CD4-positive, alpha-beta T cell treated with Interferon gamma for 1 hour (primary cell): ENCODE results near the gene EYS.

Experiments
- DNase-seq: peaks from one replicate; pipeline ENCODE4 v3.0.0-alpha.2; 2020

EYS gene

DNA sequence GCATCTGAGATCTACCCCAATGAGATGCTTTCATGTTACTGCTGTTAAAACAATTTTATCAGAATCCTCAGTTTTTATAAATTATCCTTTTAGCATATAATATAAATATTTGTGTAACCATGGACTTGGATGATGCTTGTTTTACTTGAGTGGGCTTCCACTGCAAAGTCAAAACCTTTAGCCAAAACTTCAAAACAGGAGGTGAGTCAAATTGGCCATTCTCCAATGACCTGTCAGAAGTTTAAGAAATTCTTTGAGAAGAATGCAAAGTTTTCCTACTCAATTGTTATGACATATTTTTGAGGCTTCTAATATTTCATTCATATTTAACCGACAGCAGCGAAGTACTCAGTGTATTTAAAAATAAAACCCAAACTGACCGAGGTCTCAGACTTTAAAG, 507.9 kb downstream of the EYS start:
- DNase-seq = no peak

DNA sequence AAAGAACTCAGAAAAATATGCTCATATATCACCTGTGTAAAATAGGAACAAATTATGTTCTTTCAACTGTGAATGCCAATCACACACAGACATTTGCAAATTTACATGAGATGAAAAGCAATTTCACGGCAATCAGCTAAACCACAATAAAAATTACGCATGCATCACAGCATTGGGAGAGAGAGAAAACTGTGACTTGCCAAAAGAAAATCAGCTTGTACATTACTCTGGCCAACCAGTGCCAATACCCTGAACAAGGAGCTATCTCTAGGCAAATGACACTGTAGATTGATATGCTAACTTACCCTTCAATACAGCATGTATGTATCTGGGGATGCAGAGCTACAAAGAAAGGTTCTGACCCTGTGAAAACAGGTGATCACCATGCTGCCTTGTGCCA, 515.6 kb downstream of the EYS start:
- DNase-seq = no peak

DNA sequence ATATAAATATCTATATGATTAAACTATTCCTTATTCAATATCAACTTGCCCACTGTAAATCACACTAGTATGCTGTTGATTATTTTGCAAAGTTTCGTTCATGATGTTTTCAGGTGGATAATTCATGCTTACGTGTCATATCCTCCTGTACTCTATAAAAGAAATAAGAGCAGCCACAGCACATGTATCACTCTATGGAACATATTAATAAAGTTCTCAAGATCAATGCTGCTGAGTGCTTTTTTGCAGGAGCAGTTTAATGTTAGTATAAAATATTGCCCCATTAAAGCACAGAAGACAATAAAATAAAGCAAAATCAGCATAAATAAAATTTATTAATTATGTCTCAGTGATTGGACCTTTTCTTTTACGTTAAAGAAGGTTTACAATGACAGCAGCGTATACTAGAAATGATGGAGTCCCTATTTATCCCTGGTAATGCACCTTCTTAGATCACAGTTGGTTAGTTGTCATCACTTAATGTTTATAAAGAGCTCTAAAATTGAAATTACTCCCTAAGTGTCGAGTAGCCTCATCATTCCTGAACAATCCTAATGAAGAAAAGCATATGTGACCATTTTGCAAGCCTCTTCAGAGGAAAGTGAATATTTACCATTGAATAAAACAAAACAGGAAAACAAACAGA, 517.7 kb downstream of the EYS start:
- DNase-seq = no peak

DNA sequence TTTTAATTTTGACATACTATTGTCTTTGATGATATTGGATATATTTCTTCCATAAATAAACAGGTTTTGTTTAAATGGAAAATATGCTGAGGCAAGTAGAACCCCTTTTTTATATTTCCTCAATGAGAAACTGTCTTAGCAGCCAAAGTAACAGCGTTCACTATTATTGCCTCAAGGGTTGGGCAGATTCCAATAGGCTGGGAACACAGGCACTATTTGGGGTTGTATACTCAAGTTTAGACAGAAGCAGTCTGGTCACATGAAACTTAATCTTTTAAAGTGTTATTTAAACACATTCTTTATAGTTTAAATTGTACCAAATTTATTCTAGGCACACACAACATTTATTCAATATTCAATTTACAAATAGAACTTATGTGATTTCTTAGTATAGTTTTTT, 520.2 kb downstream of the EYS start:
- DNase-seq = no peak

DNA sequence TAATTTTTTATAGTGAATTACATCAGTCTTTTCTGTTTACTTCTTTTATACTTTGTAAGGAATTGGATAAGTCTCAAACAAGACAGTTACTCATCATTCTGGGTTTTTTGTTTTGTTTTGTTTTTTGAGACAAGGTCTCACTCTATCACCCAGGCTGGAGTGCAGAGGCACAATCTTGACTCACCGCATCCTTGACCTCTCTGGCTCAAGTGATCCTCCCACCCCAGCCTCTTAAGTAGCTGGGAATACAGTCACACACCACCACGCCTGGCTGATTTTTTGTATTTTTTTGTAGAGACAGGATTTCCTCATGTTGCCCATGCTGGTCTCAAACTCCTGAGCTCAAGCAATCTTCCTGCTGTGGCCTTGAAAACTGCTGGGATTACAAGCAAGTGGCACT, 524.3 kb downstream of the EYS start:
- no peak for DNase-seq

DNA sequence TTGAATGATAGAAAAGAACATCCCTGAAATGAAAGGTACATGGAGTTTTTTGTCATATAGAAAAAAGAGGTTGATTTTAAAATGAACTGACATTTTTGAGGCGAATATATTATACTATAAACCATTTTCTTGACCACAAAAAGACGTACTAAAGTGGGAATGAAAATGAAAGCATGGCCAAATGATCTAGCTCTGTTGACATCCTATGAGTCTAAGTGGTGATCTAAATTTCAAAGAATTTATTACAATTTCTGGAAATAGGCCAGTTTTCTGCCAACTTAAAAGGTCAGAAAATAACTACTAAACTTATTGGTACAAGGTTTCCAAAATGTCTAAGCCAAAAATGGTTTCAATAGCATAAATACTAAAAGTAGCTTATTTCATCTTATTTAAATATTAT, 536.8 kb downstream of the EYS start:
- no peak for DNase-seq

DNA sequence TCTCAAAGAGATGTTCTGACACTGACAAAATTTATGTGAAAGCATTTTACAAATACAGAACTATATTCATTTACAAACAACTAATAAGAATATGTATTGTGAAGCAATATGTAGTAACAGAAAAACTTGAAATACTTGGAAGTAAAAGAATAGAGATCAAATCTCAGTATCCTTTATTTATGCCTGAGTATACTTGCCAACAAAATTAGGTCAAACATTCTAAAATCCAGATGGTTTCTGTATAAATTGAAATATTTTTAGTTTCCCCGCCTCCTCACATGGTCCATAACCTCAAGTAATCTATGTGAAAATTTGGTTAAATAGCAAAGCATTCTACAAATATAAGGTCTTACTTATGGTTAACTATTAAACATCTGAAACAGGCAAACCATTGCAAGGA, 545.4 kb downstream of the EYS start:
- no peak for DNase-seq

DNA sequence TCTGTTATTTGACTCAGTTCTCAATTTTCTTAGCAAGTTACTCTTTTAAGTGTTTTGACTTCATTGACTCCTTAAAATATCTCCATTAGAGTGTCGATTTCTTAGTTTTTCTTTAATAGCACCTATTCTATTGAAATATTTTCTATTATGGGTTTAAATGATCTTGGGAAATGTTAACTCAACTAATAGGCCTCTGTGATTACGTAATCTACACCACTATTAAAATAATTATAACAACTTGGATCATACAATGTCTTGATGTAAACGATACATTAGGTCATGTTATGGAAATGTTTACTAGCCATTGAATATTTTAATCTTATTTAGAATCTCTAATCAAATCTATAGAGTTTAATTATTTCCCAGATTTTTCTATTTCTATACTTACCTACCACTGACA, 550.0 kb downstream of the EYS start:
- no peak for DNase-seq

DNA sequence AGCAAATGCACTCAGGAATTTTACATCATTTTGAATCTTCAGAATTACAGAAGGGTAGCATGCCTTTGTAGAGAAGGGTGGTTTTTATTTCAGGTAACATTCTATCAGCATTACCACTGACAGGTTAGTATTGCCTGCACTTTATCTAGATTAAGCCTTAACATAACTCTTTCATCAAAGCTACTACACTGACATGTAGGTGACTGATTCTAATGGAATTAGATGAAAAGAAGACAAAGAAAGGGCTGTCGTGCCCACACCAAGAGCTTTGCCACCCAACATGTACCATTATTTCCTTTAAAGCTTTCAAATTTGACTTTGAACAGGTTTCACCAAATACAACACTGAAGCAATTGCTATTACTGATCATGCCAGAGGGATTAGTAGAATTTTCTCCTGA, 551.9 kb downstream of the EYS start:
- no peak for DNase-seq

DNA sequence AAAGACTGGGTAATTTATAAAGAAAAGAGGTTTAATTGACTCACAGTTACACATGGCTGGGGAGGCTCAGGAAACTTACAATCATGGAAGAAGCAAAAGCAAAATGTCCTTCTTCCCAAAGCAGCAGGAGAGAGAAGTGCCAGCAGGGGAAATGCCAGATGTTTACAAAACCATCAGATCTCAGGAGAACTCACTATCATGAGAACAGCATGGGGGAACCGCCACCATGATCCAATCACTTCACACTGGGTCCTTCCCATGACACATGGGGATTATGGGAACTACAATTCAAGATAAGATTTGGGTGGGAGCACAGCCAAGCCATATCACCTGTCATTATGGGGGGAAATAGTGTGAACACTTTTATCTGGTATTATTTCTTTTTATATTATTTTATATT, 557.2 kb downstream of the EYS start:
- DNase-seq = no peak

DNA sequence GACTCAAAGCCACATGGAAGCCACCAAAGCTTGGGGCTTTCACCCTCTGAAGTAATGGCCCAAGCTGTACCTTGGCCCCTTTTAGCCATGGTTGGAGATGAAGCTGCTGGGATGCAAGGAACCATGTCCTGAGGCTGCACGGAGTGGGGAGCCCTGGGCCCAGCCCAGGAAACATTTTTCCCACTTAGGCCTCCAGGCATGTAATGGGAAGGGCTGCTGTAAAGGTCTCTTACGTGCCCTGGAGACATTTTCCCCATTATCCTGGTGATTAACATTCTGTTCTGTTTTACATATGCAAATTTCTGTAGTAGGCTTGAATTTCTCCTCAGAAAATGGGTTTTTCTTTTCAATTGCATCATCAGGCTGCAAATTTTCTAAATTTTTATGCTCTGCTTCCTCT, 558.2 kb downstream of the EYS start:
- DNase-seq = no peak

DNA sequence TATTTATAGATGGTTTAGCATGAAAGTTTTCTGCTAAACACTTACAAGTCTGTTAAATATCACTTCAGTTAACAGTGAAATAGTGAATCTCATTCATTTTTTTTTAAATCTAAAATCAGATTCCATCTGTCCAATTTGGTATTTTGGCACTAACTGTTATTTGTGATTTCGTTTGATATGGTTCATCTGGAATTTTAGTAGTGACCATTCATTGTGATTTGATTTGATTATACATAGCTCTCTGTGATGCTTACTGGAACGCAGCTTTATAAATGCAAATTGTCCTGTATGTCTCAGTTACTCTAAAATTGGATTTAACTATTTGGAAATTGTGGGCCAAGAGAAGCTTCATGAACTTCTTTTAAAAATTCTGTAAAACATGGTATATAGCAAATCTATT, 571.5 kb downstream of the EYS start:
- no peak for DNase-seq

DNA sequence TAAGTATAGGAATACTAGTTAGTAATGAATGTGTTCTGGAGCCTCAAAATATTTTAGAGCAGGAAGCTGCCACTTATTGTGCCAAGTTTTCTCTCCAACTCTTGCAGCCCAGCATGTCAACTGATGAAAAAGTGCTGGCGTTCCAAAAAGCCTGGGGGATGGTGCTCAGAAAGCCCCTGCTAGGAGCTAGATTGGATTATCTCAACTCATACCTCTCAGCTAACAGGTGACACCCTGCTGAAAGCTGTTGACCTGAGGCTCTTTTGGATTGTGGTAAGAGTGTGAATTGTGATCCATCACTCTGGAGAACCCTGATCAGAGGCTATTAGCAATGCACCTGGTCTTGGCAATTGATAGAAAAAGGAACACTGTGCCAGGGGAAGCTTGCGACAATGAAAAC, 580.4 kb downstream of the EYS start:
- no peak for DNase-seq

DNA sequence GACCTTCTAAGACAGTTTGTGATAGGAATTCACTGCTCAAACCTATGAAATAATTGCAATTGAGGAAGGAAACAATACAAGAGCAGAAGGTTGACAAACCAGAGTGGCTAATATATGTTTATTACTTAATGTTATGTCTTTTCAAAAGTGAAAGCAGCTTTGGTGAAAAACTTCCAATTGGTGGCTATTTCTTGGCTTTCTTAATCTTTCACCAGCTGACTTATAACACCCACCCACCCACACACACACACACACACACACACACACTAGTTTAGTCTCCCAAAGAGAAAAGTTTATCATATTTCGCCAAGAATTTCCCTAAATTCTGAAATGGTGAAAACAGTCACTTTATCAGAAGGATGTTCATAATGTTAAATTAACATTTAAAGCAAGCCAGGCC, 583.5 kb downstream of the EYS start:
- no peak for DNase-seq

DNA sequence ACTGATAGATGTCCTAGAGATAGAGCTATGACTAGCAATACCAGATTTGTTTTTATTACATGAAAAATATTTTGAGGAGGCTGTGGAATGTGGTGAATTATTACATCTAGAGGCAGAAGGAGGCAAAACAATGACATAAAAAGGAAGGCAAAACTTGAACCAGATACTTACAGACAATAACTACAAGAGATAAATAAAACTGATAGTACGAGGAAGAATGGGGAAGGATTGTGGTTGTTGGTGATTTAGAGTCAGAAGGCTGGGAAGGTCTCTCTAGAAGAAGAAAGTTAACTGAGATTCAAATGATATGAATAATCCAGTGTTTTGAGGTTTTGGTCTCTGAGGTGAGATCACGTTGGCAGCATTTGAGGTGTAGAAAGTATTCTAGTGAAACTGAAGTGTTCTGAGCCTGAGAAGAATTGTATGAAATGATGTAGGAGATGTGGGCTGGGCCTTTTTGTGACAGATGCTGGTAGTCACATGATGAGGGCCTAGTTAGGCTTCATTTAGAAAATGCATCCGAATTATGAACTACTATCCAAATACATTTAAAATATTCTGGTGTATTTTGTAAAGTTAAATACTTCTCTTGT, 589.1 kb downstream of the EYS start:
- no peak for DNase-seq

DNA sequence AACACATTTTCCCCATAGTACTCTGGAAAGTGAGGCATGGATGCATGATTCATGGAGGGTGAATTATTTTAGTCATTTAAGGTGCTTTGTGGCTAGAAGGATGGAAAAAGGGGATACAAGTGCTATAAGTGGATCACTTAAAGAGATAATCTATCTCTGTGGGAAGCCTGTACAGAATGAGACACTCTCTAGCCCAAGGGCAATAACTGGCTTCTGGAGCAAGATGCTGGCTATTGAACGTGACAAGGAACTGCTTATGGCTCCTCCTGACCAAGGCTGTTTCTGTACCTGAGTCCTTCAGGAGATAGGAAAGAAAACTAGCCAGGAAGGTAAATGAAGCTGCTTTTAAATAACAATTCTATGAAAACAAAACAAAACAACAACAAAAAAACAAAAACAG, 590.7 kb downstream of the EYS start:
- no peak for DNase-seq

DNA sequence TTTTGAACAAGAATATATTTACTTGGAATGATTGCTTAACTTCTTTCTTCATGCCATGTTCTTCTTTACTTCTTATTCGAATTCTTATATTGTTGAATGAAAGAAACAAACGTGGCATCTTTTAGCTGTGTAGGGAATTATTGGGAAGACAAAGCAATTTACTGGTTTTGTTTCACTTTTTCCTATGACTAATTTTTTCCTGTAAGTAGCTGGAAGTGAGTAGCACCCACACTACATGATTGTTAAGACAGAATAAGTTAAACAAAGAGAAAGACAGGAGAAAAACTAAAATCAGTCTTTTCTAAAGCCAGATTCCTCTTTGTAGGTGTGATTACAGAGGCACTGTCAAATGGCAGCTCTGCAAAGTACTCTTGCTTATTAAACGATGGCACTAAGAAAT, 593.4 kb downstream of the EYS start:
- DNase-seq = no peak

DNA sequence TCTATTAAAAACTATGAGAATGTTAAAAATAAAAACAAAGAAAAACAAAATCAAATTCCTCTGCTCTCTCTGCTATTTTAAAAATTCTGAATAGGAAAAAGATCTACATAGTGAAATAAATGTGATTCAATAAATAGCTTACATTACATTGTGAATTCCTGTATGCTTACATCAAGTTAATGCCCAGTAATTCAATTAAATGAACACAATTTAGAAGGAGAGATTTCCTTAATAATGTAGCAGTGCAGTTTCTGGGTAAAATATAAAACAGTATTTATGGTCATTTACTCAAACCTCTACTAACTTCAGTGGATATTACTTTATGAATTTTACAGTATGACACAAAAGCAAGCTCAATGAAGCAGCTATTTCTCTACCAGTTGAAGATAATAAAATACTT, 594.6 kb downstream of the EYS start:
- DNase-seq = no peak

DNA sequence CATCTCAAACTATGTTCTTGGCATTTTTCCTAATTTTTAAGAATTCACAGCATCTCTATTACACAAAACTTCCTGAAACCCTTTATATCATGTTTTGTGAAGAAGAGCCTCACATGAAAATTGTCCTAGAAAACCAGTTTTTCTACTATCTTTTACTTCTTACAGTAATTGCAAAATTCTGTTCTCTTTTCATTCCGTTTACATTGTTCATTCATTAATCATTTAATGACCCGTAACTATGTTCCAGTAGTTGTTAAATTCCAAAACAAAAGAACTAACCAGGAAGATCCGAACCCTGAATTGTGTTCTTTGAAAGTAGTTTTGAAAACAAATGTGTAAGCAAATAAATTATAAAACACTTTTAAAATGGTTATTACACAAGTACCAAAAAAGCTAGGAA, 597.0 kb downstream of the EYS start:
- DNase-seq = no peak

DNA sequence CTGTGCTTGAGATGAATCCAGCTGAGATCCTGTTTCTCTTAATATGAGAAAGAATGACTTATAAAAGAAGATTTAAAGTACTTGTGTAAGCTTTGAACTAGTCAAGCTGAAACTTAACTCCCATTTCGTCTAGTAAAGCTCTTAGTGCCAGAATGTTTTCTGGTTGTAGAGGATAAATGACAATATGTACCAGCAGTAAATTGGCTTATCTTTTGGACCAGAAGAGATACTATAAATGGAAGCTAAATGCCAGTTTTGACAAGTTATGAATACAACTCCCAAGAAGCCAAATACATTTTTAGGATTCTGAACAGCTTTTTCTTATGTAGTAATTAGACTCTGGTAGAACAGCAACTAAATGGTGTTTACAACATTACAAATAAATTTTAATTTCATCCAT, 608.7 kb downstream of the EYS start:
- DNase-seq = no peak

DNA sequence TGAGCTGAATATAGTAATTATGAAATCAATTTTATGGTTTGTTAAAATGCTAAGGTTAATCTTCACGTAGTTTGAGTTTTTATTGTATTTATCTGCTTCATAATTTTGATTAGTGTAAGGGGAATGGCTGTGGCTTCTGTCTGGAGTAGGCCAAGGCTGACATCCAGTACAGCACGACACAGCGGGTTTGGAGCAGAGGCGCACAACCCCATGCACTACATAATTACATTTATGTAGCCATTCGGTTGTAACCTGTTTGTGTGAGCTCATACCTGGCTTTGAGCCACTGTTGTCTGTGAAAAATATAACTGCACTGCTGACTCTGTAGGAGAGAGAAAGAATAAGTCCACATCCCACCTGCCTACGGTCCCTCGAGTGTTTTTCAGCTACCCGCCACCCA, 615.5 kb downstream of the EYS start:
- DNase-seq = no peak

DNA sequence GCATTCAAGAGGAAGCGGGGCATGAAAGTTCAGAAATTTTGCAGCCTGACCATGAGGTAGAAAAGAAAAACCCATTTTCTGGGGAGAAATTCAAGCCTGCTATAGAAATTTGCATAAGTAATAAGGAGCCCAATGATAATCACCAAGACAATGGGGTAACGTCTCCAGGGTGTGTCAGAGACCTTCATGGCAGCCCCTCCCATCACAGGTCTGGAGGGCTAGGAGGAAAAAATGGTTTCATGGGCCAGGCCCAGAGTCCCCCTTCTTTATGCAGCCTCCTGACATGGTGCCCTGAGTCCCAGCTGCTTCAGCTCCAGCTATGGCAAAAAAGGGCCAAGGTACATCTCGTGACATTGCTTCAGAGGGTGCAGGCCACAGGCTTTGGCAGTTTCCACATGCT, 618.5 kb downstream of the EYS start:
- no peak for DNase-seq

DNA sequence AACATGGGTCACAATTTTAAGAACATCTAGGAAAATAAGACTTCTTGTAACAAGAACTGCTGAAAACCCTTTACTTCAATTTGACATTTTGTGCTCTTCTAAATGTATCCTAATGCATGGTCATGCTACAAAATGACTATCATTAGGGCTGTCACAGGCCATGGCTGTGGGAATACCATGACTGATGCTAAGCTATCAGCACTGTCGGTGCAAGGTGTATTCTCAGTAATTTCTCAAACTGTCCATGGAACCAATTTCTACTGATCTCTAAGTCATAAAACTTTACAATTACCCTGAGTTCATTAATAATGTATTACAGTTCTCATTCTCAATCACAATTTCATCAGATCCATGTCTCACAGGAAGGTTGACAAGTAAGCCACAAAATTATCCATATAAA, 625.3 kb downstream of the EYS start:
- no peak for DNase-seq

DNA sequence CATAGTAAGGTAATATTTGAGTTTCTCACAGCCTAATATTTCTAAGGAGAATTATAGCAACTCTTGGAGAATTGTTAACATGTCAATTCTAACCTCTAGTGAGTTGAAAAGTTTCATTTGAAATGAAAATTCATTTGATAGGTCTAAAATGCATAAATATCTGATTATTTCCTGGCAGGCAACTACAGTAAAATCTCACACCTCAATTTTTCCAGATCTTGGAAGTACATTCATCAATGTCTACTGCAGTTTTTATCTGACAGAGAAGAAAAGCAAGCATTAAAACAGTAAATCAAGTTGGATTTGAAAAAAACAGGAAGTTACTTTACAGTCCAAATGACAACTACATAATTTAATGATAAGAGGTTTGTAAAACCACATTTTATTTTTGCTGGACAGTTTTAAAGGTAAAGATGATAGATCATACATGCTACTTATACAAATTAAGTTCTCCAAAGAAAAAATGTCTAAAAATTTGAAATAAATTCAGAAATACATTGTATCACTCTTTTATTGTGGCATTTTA, 631.3 kb downstream of the EYS start:
- DNase-seq = no peak

DNA sequence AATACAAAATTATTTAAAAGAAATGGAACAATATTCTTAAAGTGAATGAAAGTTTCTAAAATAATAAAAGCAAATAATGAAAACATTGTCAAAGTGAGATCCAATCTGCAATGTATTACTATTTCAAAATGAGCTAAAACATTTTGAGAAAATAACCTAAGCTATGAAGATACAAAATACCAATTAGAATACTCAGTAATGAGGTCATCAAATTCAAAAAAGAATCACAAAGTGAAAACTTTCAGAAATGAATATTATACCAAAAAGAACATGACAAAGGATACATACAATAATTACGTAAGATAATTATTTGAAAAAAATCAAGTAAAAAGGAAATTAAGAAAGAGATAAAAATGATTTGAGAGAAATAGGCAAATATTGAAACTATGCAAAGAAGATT, 634.5 kb downstream of the EYS start:
- no peak for DNase-seq
